ENCODE data around the gene KIF5B. TPM values are rescaled to one million over a fixed set of nuclear protein-coding genes. Genes with fewer than 3 reads are reported as not detected.
"Not testable (repeated sequence)": the region's sequence is repeated elsewhere in the genome, so short reads cannot be mapped to it uniquely, and the experiment has no call there.

KIF5B gene
- total RNA-seq, 1 experiment from 2014 or later = 117 TPM

DNA sequence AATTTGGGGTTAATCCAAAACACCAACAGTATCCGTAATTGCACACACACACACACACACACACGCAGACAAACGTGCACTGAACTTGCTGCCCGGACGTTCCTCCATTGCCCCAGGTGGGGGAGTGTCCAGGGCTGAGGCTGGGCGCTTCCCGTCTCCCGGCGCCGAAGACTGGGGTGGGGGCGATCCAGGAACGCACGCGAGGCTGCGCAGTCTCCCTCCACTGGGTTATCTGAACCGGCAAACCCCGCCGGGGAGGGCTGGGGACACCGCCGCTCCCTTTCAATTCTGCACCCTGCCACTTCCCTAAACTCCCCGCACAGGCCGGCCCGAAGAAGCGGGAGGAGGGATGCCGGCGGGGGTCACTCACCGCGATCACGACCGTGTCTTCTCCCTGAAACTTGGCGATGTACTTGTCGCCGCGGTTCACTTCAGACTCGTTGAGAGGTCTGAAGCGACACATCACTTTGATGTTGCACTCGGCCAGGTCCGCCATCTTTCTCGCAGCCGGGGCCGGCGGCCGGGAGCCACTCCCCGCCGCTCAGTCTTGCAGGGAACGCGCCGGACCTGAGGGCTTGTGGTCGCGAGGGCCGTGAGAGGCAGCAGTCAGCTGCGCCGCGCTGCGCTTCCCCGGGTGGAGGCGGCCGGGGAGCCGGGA, 618 bp downstream of the KIF5B start (continued):
- TF ChIP-seq, protein P1, sequence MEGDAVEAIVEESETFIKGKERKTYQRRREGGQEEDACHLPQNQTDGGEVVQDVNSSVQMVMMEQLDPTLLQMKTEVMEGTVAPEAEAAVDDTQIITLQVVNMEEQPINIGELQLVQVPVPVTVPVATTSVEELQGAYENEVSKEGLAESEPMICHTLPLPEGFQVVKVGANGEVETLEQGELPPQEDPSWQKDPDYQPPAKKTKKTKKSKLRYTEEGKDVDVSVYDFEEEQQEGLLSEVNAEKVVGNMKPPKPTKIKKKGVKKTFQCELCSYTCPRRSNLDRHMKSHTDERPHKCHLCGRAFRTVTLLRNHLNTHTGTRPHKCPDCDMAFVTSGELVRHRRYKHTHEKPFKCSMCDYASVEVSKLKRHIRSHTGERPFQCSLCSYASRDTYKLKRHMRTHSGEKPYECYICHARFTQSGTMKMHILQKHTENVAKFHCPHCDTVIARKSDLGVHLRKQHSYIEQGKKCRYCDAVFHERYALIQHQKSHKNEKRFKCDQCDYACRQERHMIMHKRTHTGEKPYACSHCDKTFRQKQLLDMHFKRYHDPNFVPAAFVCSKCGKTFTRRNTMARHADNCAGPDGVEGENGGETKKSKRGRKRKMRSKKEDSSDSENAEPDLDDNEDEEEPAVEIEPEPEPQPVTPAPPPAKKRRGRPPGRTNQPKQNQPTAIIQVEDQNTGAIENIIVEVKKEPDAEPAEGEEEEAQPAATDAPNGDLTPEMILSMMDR (IDR thresholded peaks at IDR 0.05 in 2 of 3, conservative IDR thresholded peaks at IDR 0.05 in 1 of 3; ENCODE audit: borderline replicate concordance in 1 of 3, insufficient read depth in 1 of 3, low read depth in 2 of 3, low read length in 2 of 3) = no peak
- TF ChIP-seq EGR1 (IDR thresholded peaks at IDR 0.05; ENCODE audit: low read depth) = 0 out of 2 replicates have a peak, but pooled peaks have one; percentile 8

DNA sequence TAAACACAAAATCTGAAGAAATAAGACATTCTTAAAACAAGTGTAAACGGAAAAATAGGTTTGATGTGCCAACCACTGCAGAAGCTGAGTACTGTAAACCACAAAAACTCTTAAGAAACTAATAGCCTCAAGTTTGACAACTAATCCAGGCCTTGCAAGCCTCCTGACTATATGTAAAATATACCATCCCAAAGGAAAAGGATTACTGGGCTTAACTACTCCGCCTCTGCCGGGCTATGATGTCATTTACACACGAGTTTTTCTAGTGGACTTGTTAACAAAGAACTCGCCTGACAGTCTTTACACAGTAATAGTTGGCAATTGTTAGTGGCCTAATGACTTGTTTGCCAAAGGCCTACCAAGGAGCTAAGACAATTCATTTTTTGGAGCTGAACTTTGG, 2.1 kb downstream of the KIF5B start:
- no TSS peak for BruUV-seq (replicated peaks)
- Histone ChIP-seq H3K27ac (ENCODE audit: low read depth, low read length) (no peak overlapping the region), H3K9ac (ENCODE audit: low read length) (no peak overlapping the region), H3K9me3 (ENCODE audit: control insufficient read depth in 1 of 2, insufficient read depth in 1 of 2, low read depth in 1 of 2, low read length in 2 of 2) (no peaks in the 10 kb centered on the region), H3K4me3 (replicated peaks in 1 of 2; ENCODE audit: low read depth in 1 of 2, low read length in 2 of 2) (peak overlapping the region in 1 of 2 experiments; percentile 96; a peak in 1 of 4 replicates), H3K4me1 (ENCODE audit: control insufficient read depth in 1 of 2, insufficient read depth in 2 of 2, low read length in 2 of 2) (peaks cover 8 to 26% of the 10 kb centered on the region in 2 experiments), H3K4me2 (ENCODE audit: low read length) (peak overlapping the region; percentile 91), H4K20me1 (ENCODE audit: insufficient read depth) (peaks cover 44% of the 10 kb centered on the region; the same call in 1 of the 2 replicates), H3K36me3 (ENCODE audit: control insufficient read depth in 1 of 2, insufficient read depth in 2 of 2, low read length in 2 of 2) (no peaks in the 10 kb centered on the region), H3K9me2 (ENCODE audit: insufficient read depth) (no peaks in the 10 kb centered on the region), H2AFZ (ENCODE audit: low read depth, low read length, poor library complexity, severe bottlenecking) (no peak overlapping the region), H3K27me3 (ENCODE audit: insufficient read depth, low read length) (no peaks in the 10 kb centered on the region), H3K79me2 (ENCODE audit: insufficient read depth, low read length) (peaks cover 70% of the 10 kb centered on the region)
- RAD21 ChIA-PET (ENCODE audit: low non-redundant PET in 1 of 2, low total read pairs in 2 of 2, uncharacterized antibody in 2 of 2, unreplicated experiment in 2 of 2) = no interaction called here
- no peak for DNase-seq (ENCODE audit: low read depth, low spot score)
- no peak for ATAC-seq
- no peak for TF ChIP-seq RAD21 (IDR thresholded peaks at IDR 0.05; ENCODE audit: low read depth)
- TF ChIP-seq CBX3 (IDR thresholded peaks at IDR 0.05; ENCODE audit: low read depth) = no peak
- CTCF ChIA-PET = no interaction called here
- intact Hi-C loops (cut with micrococcal nuclease) = loop anchor here (10.0 kb wide), 1 partner anchor 311 kb away; no protein-coding TSS in a partner anchor
- POLR2A ChIA-PET = no interaction called here

DNA sequence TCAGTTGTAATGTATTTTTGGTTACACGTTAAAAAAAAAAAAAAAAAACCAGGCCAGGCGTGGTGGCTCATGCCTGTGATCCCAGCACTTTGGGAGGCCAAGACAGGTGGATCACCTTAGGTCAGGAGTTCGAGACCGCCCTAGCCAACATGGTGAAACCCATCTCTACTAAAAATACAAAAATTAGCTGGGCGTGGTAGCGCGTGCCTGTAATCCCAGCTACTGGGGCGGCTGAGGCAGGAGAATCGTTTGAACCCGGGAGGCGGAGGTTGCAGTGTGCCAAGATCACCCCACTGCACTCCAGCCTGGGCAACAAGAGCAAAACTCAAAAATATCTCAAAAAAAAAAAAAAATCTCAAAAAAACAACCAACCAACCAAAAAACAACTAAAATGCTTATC, 2.8 kb downstream of the KIF5B start:
- H3K27ac ChIP-seq (ENCODE audit: low read depth, low read length); H3K9me3 ChIP-seq (ENCODE audit: control insufficient read depth in 1 of 2, insufficient read depth in 1 of 2, low read depth in 1 of 2, low read length in 2 of 2); H3K27me3 ChIP-seq (ENCODE audit: insufficient read depth, low read length); H3K36me3 ChIP-seq (ENCODE audit: control insufficient read depth in 1 of 2, insufficient read depth in 2 of 2, low read length in 2 of 2); POLR2A ChIA-PET; RAD21 ChIA-PET (ENCODE audit: low non-redundant PET in 1 of 2, low total read pairs in 2 of 2, uncharacterized antibody in 2 of 2, unreplicated experiment in 2 of 2); H2AFZ ChIP-seq (ENCODE audit: low read depth, low read length, poor library complexity, severe bottlenecking); DNase-seq (ENCODE audit: low read depth, low spot score); BruUV-seq (replicated peaks); ATAC-seq; H3K9me2 ChIP-seq (ENCODE audit: insufficient read depth); H3K4me3 ChIP-seq (replicated peaks in 1 of 2; ENCODE audit: low read depth in 1 of 2, low read length in 2 of 2); CTCF ChIA-PET; H3K4me2 ChIP-seq (ENCODE audit: low read length); H3K9ac ChIP-seq (ENCODE audit: low read length): not testable (repeated sequence)
- intact Hi-C loops (cut with micrococcal nuclease) = loop anchor here (10.0 kb wide), 1 partner anchor 311 kb away; no protein-coding TSS in a partner anchor
- H3K79me2 ChIP-seq (ENCODE audit: insufficient read depth, low read length) = peaks cover 77% of the 10 kb centered on the region
- peaks cover 8 to 26% of the 10 kb centered on the region in 2 experiments for H3K4me1 ChIP-seq (ENCODE audit: control insufficient read depth in 1 of 2, insufficient read depth in 2 of 2, low read length in 2 of 2)
- H4K20me1 ChIP-seq (ENCODE audit: insufficient read depth) = peaks cover 50% of the 10 kb centered on the region; the same call in 1 of the 2 replicates

All from HCT116 (cell line).